Ascending aorta (tissue), 2 donors: ENCODE results near the gene SORCS2. TPM values are rescaled to one million over a fixed set of nuclear protein-coding genes. Genes with fewer than 3 reads are reported as not detected.

ENCODE experiments used
- DNase-seq, 2 donors: peaks; one replicate each; pipeline ENCODE4 v3.0.0-alpha.2; 2019; ENCODE audit warnings: low spot score in 2 of 2
- H3K27ac ChIP-seq, 2 donors: fragments of 200-600 bp; sonication (generic); one replicate each; pipeline ENCODE4 v1.5.1; 2016 to 2017; ENCODE audit warnings: mild to moderate bottlenecking in 1 of 2
- H3K27me3 ChIP-seq: fragments of 200-600 bp; sonication (generic); one replicate; pipeline ENCODE4 v1.5.1; 2017
- H3K36me3 ChIP-seq, 2 donors: fragments of 200-600 bp; sonication (generic); one replicate each; pipeline ENCODE4 v1.5.1; 2016
- H3K4me1 ChIP-seq, 2 donors: fragments of 200-600 bp; sonication (generic); one replicate each; pipeline ENCODE4 v1.5.1; 2016 to 2017; ENCODE audit warnings: mild to moderate bottlenecking in 1 of 2
- H3K4me3 ChIP-seq, 2 donors: fragments of 200-600 bp; sonication (generic); one replicate each; pipeline ENCODE4 v1.5.1; 2016 to 2017; ENCODE audit warnings: mild to moderate bottlenecking in 1 of 2
- H3K9me3 ChIP-seq, 2 donors: fragments of 200-600 bp; sonication (generic); one replicate each; pipeline ENCODE4 v1.5.1; 2016
- CTCF ChIP-seq, 3 experiments: fragments of 200-600 bp in 2 of 3; fragments of 450-650 bp in 1 of 3; sonication (generic) in 2 of 3; IDR thresholded peaks; one replicate each; pipeline ENCODE4 v1.5.1; 2016 to 2019; ENCODE audit warnings: antibody characterized with exemption in 3 of 3, mild to moderate bottlenecking in 1 of 3, moderate library complexity in 1 of 3
- intact Hi-C: fragments of 100-400 bp; cut with DNase I; formaldehyde crosslinking; loops from one replicate; pipeline ENCODE4 v1.15.1; 2023
- total RNA-seq: library from RNA; depleted of rRNA; stranded (reverse); fragments of >200 nt; gene quantifications from one replicate; pipeline ENCODE4 v1.1.0, GENCODE V29; 2016

SORCS2 gene
- total RNA-seq, 1 donor from 2014 or later = 0.32 TPM

GRCh38 chr4:7240306-7240705, 48.0 kb downstream of the SORCS2 start:
- H3K36me3 ChIP-seq = no peaks in the 10 kb centered on the region
- H3K4me3 ChIP-seq = no peak overlapping the region
- TF ChIP-seq CTCF (IDR thresholded peaks at IDR 0.05) = no peak
- intact Hi-C loops = no loop called here
- no peaks in the 10 kb centered on the region for H3K27me3 ChIP-seq
- H3K27ac ChIP-seq = no peak overlapping the region
- peaks cover 0 to 4% of the 10 kb centered on the region in 2 donors for H3K4me1 ChIP-seq
- no peak for DNase-seq
- no peaks in the 10 kb centered on the region for H3K9me3 ChIP-seq

- Histone ChIP-seq H3K27ac (no peak overlapping the region), H3K4me3 (no peak overlapping the region), H3K36me3 (no peaks in the 10 kb centered on the region), H3K4me1 (peaks cover 0 to 4% of the 10 kb centered on the region in 2 donors), H3K27me3 (no peaks in the 10 kb centered on the region), H3K9me3 (no peaks in the 10 kb centered on the region)
- intact Hi-C loops = no loop called here
- TF ChIP-seq CTCF (IDR thresholded peaks at IDR 0.05) = no peak
- DNase-seq = no peak
Measured at GRCh38 chr4:7241597-7242125, 49.3 kb downstream of the SORCS2 start.

- Histone ChIP-seq H3K36me3 (no peaks in the 10 kb centered on the region), H3K27ac (no peak overlapping the region), H3K4me1 (no peaks in the 10 kb centered on the region), H3K27me3 (no peaks in the 10 kb centered on the region), H3K9me3 (no peaks in the 10 kb centered on the region), H3K4me3 (no peak overlapping the region)
- intact Hi-C loops = no loop called here
- no peak for DNase-seq
- no peak for TF ChIP-seq CTCF (IDR thresholded peaks at IDR 0.05)
Measured at GRCh38 chr4:7242766-7243165, 50.4 kb downstream of the SORCS2 start.

GRCh38 chr4:7243609-7244330, 51.4 kb downstream of the SORCS2 start:
- Histone ChIP-seq H3K9me3 (no peaks in the 10 kb centered on the region), H3K27me3 (no peaks in the 10 kb centered on the region), H3K36me3 (no peaks in the 10 kb centered on the region), H3K4me3 (no peak overlapping the region), H3K27ac (no peak overlapping the region), H3K4me1 (no peaks in the 10 kb centered on the region)
- intact Hi-C loops = no loop called here
- no peak for DNase-seq
- TF ChIP-seq CTCF (IDR thresholded peaks at IDR 0.05) = no peak

- Histone ChIP-seq H3K27me3 (no peaks in the 10 kb centered on the region), H3K27ac (no peak overlapping the region), H3K36me3 (no peaks in the 10 kb centered on the region), H3K4me1 (no peaks in the 10 kb centered on the region), H3K4me3 (no peak overlapping the region), H3K9me3 (no peaks in the 10 kb centered on the region)
- no peak for DNase-seq
- no peak for TF ChIP-seq CTCF (IDR thresholded peaks at IDR 0.05)
- intact Hi-C loops = no loop called here
Measured at GRCh38 chr4:7244331-7244665, 52.0 kb downstream of the SORCS2 start.
